ENCODE data around the gene COLEC11. TPM values are rescaled to one million over a fixed set of nuclear protein-coding genes. Genes with fewer than 3 reads are reported as not detected.

Gene COLEC11
- total and polyA plus RNA-seq, 9 of the 15 experiments (the other 6 are each of a cell fraction or from before 2014, with no cell fraction given), result 0.32 to 4.3 (median 1.8) TPM

- 0 out of 5 replicates have a peak, but pooled peaks cover 0 to 5% of the 10 kb centered on the region in 2 experiments for H3K27me3 ChIP-seq (ENCODE audit: control insufficient read depth in 2 of 2, insufficient read depth in 2 of 2, low read length in 2 of 2)
- no peaks in the 10 kb centered on the region for H3K9me1 ChIP-seq (ENCODE audit: control insufficient read depth, insufficient read depth, low read length)
- no peaks in the 10 kb centered on the region for H3K79me2 ChIP-seq (ENCODE audit: control insufficient read depth, insufficient read depth, low read length)
- in situ Hi-C loops (cut with MboI) (no loop called here), intact Hi-C loops (cut with micrococcal nuclease) (no loop called here)
- H2AFZ ChIP-seq (ENCODE audit: low read depth, low read length), result no peak overlapping the region
- no peak overlapping the region for H3K27ac ChIP-seq (ENCODE audit: extremely low read depth, low read depth, low read length)
- POLR2A ChIA-PET, result interaction anchor here (0.9 kb wide), 1 partner anchor 10 kb away, joined by 4 read pairs; no protein-coding TSS in a partner anchor
- WGBS (ENCODE audit: insufficient coverage, low coverage, missing lambda C conversion rate), result 55% methylated on average over 23 of the region's 23 CpGs
- no peaks in the 10 kb centered on the region for H4K20me1 ChIP-seq (replicated peaks; ENCODE audit: control insufficient read depth, insufficient read depth, low read length)
- no peak overlapping the region for H3K4me2 ChIP-seq (ENCODE audit: insufficient read depth, low read length)
- DNase-seq (ENCODE audit: extremely low read depth in 1 of 4, low spot score in 3 of 4), result no peak
- no peak for ATAC-seq
- CTCF ChIA-PET (ENCODE audit: low intra/inter-chr PET ratio), result no interaction called here
- H3K9me3 ChIP-seq (replicated peaks; ENCODE audit: control insufficient read depth, insufficient read depth, low read depth, low read length), result peaks cover 6% of the 10 kb centered on the region
- no peak for FAIRE-seq
- H3K36me3 ChIP-seq (ENCODE audit: control insufficient read depth, insufficient read depth, low read length), result no peaks in the 10 kb centered on the region
- peaks cover 0 to 16% of the 10 kb centered on the region in 2 experiments; a peak in 2 of 5 replicates for H3K4me1 ChIP-seq (replicated peaks in 1 of 2; ENCODE audit: control insufficient read depth in 2 of 2, insufficient read depth in 2 of 2, low read length in 2 of 2)
- no peak for TF ChIP-seq CAMTA2 (CRISPR knock-in tag; conservative IDR thresholded peaks at IDR 0.05)
- BruUV-seq (replicated peaks), result no TSS peak
- no peak overlapping the region for H3K9ac ChIP-seq (ENCODE audit: insufficient read depth in 1 of 2, low read depth in 2 of 2, low read length in 2 of 2)
- no peak overlapping the region for H3K4me3 ChIP-seq
These were observed 16.1 kb downstream of the COLEC11 start for GRCh38 chr2:3610881-3611505.

GRCh38 chr2:3611589-3611988, 16.7 kb downstream of the COLEC11 start:
- peaks cover 0 to 10% of the 10 kb centered on the region in 2 experiments; a peak in 2 of 5 replicates for H3K4me1 ChIP-seq (replicated peaks in 1 of 2; ENCODE audit: control insufficient read depth in 2 of 2, insufficient read depth in 2 of 2, low read length in 2 of 2)
- POLR2A ChIA-PET, result no interaction called here
- 33% methylated on average over 11 of the region's 11 CpGs for WGBS (ENCODE audit: insufficient coverage, low coverage, missing lambda C conversion rate)
- no TSS peak for BruUV-seq (replicated peaks)
- no peaks in the 10 kb centered on the region for H3K36me3 ChIP-seq (ENCODE audit: control insufficient read depth, insufficient read depth, low read length)
- peaks cover 2% of the 10 kb centered on the region for H3K9me3 ChIP-seq (replicated peaks; ENCODE audit: control insufficient read depth, insufficient read depth, low read depth, low read length)
- in situ Hi-C loops (cut with MboI), result no loop called here
- ATAC-seq (no peak), FAIRE-seq (no peak), DNase-seq (ENCODE audit: extremely low read depth in 1 of 4, low spot score in 3 of 4) (no peak)
- H3K4me2 ChIP-seq (ENCODE audit: insufficient read depth, low read length), result no peak overlapping the region
- H3K79me2 ChIP-seq (ENCODE audit: control insufficient read depth, insufficient read depth, low read length), result no peaks in the 10 kb centered on the region
- intact Hi-C loops (cut with micrococcal nuclease), result no loop called here
- H3K27me3 ChIP-seq (ENCODE audit: control insufficient read depth in 2 of 2, insufficient read depth in 2 of 2, low read length in 2 of 2), result 0 out of 5 replicates have a peak, but pooled peaks cover 0 to 5% of the 10 kb centered on the region in 2 experiments
- no peaks in the 10 kb centered on the region for H3K9me1 ChIP-seq (ENCODE audit: control insufficient read depth, insufficient read depth, low read length)
- TF ChIP-seq PHB2 (IDR thresholded peaks at IDR 0.05; ENCODE audit: low read depth) (no peak), CEBPZ (IDR thresholded peaks at IDR 0.05; ENCODE audit: borderline replicate concordance, low read depth, low read length) (no peak), ZBTB9 (CRISPR knock-in tag; IDR thresholded peaks at IDR 0.05) (no peak)
- no peaks in the 10 kb centered on the region for H4K20me1 ChIP-seq (replicated peaks; ENCODE audit: control insufficient read depth, insufficient read depth, low read length)
- no peak overlapping the region for H3K27ac ChIP-seq (ENCODE audit: extremely low read depth, low read depth, low read length)
- no peak overlapping the region for H2AFZ ChIP-seq (ENCODE audit: low read depth, low read length)
- no peak overlapping the region for H3K4me3 ChIP-seq
- no peak overlapping the region for H3K9ac ChIP-seq (ENCODE audit: insufficient read depth in 1 of 2, low read depth in 2 of 2, low read length in 2 of 2)
- CTCF ChIA-PET (ENCODE audit: low intra/inter-chr PET ratio), result no interaction called here
